ENCODE measurements around the gene GTPBP3. TPM values are rescaled to one million over a fixed set of nuclear protein-coding genes. Genes with fewer than 3 reads are reported as not detected.
A peak's percentile ranks its signal among the peaks of the same experiment; 100 is the strongest.

The GTPBP3 gene
- total RNA-seq, 1 experiment from 2014 or later = 63.0 TPM

DNA sequence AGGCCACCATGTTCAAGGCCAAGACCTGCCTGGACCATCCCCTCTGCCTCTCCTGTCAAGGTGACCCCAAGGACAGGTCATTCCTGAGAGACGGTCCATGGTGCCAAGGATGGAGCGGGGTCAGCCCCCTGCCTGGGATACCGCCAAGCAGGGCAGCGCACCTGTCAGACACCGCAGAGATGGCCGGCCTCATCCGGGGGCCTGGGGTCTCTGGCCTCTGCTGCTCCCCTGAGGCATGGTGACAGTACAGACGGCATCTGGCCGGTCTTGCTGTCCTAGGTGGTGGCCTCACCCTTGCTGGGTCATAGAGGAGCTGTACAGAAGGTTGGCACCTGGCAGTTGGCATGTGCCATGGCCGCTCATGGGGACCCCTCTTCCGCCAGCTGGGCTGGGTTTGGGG, 16.9 kb upstream of the GTPBP3 start:
- no peaks in the 10 kb centered on the region for H3K27me3 ChIP-seq (ENCODE audit: control insufficient read depth, insufficient read depth, low read length)
- peaks cover 10% of the 10 kb centered on the region for H3K36me3 ChIP-seq (replicated peaks; ENCODE audit: control insufficient read depth, insufficient read depth, low read length)
- no peak overlapping the region for H3K4me3 ChIP-seq (ENCODE audit: insufficient read depth, low read depth, low read length)
- DNase-seq = peak; percentile 44

DNA sequence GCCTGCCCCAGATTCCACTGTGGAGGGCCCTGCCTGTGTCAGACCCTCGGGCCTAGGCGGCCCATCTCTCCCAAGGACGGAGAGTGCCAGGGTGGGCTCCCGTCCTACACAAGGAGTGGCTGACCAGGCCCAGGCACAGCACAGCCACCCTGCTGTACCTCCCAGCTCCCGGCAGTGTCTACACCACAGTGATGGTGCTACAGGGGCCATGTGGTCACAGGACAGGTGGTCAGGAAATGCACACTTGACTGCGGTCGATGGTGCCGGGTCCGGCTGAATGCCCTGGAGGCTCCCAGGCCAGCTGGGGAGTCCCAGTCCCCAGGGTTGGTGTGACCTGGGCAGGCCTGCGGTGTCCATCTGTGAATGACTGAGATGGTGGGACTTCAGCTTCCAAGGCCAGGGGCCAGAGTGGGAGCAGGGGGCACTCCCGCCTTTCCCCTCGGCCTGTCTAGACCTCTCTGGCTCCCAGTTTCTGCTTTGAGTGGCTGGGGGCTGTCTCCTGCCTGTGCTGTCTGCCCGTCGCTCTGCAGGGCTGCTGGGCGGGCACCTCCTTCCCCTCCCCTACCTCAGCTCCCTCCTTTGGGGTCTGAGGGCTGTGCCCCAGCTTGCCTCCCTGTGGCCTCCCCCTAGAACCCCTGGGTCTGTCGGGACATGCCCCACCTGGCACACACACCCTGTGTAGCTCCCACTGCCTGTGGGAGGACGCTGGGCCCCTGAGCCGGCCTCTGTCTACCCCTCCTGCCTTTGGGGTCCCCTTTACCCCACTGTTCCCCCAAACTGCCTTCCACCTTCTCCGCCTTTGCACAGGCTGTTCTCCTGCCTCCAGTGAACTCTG, 15.5 kb upstream of the GTPBP3 start:
- H3K36me3 ChIP-seq (replicated peaks; ENCODE audit: control insufficient read depth, insufficient read depth, low read length) = peaks cover 6% of the 10 kb centered on the region
- DNase-seq = peak; percentile 47
- no peak overlapping the region for H3K4me3 ChIP-seq (ENCODE audit: insufficient read depth, low read depth, low read length)
- H3K27me3 ChIP-seq (ENCODE audit: control insufficient read depth, insufficient read depth, low read length) = no peaks in the 10 kb centered on the region

DNA sequence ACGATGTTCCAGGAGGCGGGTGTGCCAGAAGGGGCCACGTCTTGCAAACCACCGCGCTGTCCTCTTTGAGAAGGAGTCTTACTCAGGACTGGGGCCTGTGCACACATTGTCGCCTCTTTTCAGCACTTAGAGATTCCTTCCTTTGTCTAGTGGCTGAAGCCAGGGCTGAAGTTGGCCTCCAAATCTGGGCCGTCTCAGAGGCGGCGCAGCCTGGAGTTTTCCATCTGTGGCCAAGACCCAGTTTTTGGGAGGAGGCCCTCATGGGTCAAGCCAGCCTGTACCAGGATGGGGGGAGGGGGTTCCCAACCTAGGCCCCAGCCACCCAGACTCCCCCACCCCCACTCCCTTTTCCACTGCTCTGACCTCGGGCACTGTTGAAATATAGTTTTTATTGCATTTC, 14.5 kb upstream of the GTPBP3 start:
- Histone ChIP-seq H3K36me3 (replicated peaks; ENCODE audit: control insufficient read depth, insufficient read depth, low read length) (peaks cover 6% of the 10 kb centered on the region), H3K27me3 (ENCODE audit: control insufficient read depth, insufficient read depth, low read length) (no peaks in the 10 kb centered on the region), H3K4me3 (ENCODE audit: insufficient read depth, low read depth, low read length) (no peak overlapping the region)
- no peak for DNase-seq

DNA sequence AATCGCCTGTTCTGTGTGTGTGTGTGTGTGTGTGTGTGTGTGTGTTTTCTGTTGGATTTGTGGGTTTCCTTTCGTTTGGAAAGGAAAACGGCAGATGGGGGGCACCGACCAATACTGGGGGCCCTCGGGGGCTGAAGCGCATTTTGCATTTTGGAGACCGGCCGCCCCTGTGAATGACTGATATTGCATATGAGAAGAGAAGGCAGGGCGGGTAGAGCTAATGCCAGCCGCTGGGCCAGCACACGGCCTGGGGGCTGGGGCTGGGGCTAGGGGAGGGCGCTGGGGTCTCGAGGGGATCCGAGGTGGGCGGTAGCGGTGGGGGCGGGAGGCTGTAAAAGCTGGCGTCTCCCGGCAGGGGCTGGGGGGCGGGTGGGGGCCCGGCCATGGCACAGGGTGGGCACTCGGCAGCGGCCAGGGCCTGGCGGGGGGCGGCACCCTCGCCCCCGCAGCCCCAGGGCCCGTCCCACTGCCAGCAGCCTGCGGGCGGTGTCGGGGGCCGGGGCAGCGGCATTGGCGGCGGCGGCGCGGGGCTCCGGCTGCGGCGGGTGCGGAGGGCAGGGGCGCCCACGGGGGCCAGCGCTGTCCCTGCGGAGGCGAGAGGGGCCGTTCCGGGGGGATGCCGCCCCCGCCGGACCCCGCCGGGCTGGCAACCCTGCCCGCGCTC, 13.9 kb upstream of the GTPBP3 start:
- no peaks in the 10 kb centered on the region for H3K27me3 ChIP-seq (ENCODE audit: control insufficient read depth, insufficient read depth, low read length)
- H3K4me3 ChIP-seq (ENCODE audit: insufficient read depth, low read depth, low read length) = no peak overlapping the region
- peak; percentile 71 for DNase-seq

DNA sequence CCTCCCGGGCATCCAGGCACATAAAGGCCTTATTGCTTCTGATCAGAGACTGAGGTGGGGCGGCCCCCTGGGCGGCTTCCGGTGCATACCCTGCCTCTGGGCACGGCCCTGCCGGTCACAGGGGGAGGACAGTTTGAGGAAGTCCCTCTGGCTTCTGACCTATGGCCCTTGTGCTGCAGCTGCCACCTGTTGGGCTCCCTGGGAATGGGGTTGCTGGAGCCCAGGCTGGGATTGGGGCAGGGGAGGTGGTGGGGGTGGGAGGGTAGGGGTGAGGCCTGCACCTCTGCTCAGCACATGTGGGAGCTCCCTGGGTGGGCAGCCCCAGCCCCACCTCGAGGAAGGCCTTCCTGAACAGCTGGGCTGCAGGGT, 13.4 kb upstream of the GTPBP3 start:
- DNase-seq = no peak
- peaks cover 3% of the 10 kb centered on the region for H3K27me3 ChIP-seq (ENCODE audit: control insufficient read depth, insufficient read depth, low read length)
- H3K4me3 ChIP-seq (ENCODE audit: insufficient read depth, low read depth, low read length) = no peak overlapping the region
- H3K36me3 ChIP-seq (replicated peaks; ENCODE audit: control insufficient read depth, insufficient read depth, low read length) = peaks cover 6% of the 10 kb centered on the region

More for the DNA sequence above, 13.9 kb upstream of the GTPBP3 start:
- H3K36me3 ChIP-seq (replicated peaks; ENCODE audit: control insufficient read depth, insufficient read depth, low read length) = peaks cover 6% of the 10 kb centered on the region

DNA sequence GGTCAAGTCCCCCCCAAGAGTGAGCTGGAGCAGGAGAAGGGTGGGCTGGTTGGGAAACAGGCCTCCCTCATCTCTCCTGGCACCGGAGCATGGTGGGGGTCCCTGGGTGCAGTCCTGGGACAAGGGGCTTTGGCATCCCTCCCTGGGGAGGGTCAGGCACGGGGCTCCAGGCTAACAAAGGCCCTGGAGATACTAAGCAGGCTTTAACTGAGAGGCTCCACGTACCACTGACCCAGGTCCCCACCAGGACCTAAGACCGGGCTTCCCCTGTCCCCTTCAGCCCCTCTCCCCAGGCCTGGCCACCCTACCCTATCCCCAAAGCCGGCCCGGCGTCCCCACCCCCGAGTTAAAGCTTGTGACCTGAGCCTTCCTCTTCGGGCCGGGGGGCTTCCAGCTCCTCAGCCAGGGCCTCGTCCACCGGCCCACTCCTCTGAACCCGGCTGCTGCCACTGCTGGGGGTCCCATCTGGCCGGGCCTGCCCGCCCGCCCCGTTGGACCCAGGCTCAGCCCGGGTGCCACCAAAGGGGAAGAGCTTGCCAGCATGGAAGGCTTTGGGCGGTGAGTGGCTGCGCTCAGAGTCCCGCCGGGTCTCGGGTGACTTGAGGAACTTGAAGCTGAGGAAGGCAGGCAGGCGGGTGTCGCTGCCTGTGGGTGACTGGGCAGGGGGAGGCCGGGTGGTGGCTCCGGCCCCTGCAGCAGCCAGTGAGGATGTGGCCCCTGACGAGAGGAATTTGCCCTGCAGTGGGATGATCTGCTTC, 12.8 kb upstream of the GTPBP3 start:
- peaks cover 9% of the 10 kb centered on the region for H3K27me3 ChIP-seq (ENCODE audit: control insufficient read depth, insufficient read depth, low read length)
- peaks cover 4% of the 10 kb centered on the region for H3K36me3 ChIP-seq (replicated peaks; ENCODE audit: control insufficient read depth, insufficient read depth, low read length)
- no peak overlapping the region for H3K4me3 ChIP-seq (ENCODE audit: insufficient read depth, low read depth, low read length)
- DNase-seq = no peak

DNA sequence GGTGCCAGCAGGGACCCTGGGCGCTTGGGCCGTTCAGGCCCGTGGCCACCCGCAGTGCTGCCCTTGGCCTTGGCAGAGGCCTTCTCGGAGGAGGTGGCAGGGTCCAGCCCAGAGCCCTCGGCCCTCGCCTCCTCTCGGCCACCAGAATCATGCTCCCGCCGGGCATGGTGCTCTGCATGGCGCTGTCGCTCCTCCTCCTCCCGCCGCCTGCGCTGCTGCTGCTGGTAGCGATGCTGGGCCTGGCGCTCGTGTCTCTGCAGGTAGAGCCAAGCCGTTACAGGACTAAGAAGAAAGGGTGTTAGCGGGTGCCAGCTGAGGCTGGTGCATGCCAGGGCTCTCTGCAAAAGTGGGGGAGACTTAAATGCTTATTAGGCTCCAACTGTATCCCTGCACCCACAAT, 12.2 kb upstream of the GTPBP3 start:
- H3K4me3 ChIP-seq (ENCODE audit: insufficient read depth, low read depth, low read length) = no peak overlapping the region
- peaks cover 13% of the 10 kb centered on the region for H3K27me3 ChIP-seq (ENCODE audit: control insufficient read depth, insufficient read depth, low read length)
- H3K36me3 ChIP-seq (replicated peaks; ENCODE audit: control insufficient read depth, insufficient read depth, low read length) = peaks cover 1% of the 10 kb centered on the region
- DNase-seq = no peak

DNA sequence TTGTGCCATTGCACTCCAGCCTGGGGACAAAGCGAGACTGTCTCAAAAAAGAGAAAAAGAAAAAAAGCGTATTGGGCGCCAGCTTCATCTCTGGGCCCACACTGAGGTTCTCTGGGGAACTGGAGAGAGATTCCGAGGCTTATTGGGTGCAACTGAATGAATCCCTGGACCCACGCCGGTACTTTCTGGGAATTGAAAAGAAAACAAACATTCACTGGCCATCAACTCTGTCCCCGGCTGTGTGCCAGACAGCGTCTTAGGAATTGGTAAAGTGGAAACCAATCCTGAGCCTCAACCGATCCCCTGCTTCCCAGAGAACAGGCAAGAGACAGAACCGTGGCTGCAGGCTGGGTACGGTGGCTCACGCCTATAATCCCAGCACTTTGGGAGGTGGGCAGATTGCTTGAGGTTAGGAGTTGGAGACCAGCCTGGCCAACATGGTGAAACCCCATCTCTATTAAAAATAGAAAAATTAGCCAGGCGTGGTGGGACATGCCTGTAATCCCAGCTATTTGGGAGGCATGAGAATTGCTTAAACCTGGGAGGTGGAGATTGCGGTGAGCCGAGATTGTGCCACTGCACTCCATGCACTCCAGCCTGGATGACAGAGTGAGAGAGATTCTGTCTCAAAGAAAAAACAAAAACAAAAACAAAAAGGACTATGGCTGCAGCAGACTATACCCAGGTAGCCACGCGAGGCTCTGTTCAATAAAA, 11.3 kb upstream of the GTPBP3 start:
- no peak for DNase-seq
- H3K36me3 ChIP-seq (replicated peaks; ENCODE audit: control insufficient read depth, insufficient read depth, low read length) = peaks cover 1% of the 10 kb centered on the region; the same call in 1 of the 2 replicates
- H3K27me3 ChIP-seq (ENCODE audit: control insufficient read depth, insufficient read depth, low read length) = peaks cover 13% of the 10 kb centered on the region
- no peak overlapping the region for H3K4me3 ChIP-seq (ENCODE audit: insufficient read depth, low read depth, low read length)

DNA sequence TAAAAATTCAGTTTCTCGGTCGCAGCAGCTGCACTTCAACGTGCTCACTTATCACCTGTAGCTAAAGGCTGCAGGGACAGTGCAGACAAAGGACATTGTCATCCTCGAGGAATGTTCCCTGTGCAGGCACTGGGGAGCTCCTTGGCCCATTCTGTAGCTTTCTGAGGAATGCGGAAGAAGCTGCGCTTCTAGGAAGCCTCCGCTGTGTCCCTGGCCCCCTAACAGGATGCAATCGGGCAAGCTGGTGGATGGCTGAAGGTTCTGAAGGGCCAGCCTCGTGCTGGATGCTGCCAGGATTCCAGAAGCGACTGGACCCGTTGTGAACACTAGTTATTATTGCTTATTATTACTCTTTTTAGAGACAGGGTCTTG, 10.8 kb upstream of the GTPBP3 start:
- Histone ChIP-seq H3K27me3 (ENCODE audit: control insufficient read depth, insufficient read depth, low read length) (peaks cover 13% of the 10 kb centered on the region), H3K4me3 (ENCODE audit: insufficient read depth, low read depth, low read length) (no peak overlapping the region)
- DNase-seq = no peak

DNA sequence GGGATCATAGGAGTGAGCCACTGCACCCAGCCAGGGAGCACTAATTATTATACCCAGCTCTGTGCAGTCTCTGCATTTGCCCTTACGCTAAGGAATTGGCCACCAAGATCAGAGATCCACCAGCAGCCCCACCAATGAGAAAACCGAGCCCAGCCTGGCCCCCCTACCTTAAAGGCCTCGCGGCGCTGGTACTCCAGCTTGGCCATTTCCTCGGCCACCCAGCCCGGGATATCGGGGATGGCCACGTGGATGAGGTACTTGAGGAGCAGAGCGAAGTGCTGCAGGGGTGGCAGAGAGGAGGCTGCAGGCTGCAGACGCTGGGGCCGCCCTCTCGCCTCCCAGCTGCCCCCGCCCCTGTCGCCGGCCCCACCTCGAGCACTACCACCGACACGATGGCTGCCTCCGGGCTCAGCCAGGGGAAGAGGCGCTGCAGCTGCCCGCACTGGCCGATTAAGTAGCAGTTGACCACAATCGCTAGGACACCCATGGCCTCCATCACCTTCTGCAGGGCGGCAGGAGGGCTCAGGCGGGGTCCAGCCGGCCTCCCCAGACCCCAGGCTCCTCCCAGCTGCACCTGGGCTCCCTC, 10.2 kb upstream of the GTPBP3 start:
- Histone ChIP-seq H3K36me3 (replicated peaks; ENCODE audit: control insufficient read depth, insufficient read depth, low read length) (peaks cover 1% of the 10 kb centered on the region; the same call in 1 of the 2 replicates), H3K27me3 (ENCODE audit: control insufficient read depth, insufficient read depth, low read length) (peaks cover 13% of the 10 kb centered on the region), H3K4me3 (ENCODE audit: insufficient read depth, low read depth, low read length) (peak overlapping the region; percentile 74)
- DNase-seq = no peak

More for the DNA sequence above, 10.8 kb upstream of the GTPBP3 start:
- peaks cover 1% of the 10 kb centered on the region; the same call in 1 of the 2 replicates for H3K36me3 ChIP-seq (replicated peaks; ENCODE audit: control insufficient read depth, insufficient read depth, low read length)

DNA sequence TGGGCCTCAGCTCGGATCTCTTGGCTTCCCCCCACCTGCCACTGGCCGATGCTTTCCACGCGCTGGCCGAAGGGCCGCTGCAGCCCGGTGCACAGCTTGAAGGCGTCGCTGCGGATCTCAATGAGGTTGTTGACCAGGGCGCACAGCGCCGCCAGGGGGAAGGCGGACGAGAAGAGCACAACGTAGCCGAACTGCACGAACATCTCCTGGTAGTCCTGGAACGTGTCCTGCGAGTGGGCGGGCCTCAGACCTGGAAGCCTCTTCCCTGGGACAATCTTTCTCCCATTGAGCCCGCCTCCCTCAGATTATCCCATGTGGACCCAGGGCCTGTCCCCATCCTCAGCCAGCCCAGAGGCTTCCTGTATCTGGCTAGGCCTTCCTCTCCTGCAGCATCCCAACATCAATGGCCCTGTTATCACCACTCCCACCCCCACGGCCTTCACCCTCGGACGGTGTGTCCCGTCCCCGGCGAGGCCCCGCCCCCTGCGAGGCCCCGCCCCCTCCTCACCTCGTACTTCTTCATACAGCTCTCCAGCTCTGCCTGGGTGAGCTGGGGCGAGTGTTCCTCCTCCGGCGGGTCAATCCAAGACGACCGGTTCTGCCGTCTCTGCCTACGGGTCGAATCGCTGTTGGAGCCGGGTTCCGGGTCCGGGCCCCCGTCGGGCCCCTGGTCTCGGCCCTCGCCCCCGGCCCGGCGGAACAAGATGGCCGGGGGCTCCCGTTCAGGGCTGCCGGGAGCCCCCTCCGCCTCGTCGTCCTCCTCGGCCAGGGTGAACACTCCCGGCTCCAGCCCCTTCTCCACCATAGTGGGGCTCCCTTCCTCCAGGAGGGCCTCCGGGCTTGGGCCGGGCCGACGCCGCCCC, 9.5 kb upstream of the GTPBP3 start:
- peaks cover 13% of the 10 kb centered on the region for H3K27me3 ChIP-seq (ENCODE audit: control insufficient read depth, insufficient read depth, low read length)
- H3K36me3 ChIP-seq (replicated peaks; ENCODE audit: control insufficient read depth, insufficient read depth, low read length) = peaks cover 1% of the 10 kb centered on the region; the same call in 1 of the 2 replicates
- H3K4me3 ChIP-seq (ENCODE audit: insufficient read depth, low read depth, low read length) = peak overlapping the region; percentile 74
- DNase-seq = peak; percentile 97

DNA sequence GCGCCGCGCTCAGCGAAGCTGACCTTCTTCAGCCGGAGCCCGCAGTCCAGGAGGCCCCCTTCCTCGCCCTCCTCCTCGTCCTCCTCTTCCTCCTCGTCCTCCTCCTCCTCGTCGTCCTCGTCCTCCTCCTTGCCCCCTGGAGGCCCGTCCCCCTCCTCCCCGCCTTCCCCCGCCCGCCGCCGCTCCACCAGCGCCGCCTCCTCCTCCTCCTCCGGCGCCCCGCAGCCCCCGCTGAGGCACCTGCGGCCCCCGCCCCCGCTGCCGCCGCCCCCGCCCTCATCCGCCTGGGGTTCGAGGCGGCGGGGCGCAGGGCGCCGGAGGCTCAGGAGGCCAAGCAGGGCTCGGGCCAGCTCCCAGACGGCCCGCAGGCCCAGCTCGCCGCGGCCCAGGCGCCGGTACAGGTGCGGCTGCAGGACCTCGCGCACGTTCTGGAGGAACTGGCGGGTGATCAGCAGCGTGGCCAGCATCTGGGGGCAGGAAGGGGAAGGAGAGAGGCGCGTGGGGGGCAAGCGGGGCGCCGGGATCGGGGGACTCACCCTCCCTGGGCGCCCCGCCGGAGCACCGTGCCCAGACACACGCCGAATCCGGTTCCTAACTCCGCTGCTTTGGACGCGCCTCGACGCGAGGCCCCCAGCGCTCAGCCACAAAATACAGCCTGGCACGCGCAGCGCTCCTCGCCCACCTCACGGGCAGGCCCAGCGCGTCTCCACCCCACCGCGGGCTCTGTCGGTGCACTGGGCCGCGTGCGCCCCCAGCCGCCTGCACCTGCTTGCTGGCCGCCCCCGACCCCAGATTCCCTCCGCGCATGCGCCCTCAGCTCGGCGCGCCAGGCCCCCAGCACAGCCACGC, 8.6 kb upstream of the GTPBP3 start:
- H3K36me3 ChIP-seq (replicated peaks; ENCODE audit: control insufficient read depth, insufficient read depth, low read length) = peaks cover 1% of the 10 kb centered on the region; the same call in 1 of the 2 replicates
- peak; percentile 92 for DNase-seq
- H3K27me3 ChIP-seq (ENCODE audit: control insufficient read depth, insufficient read depth, low read length) = peaks cover 13% of the 10 kb centered on the region
- H3K4me3 ChIP-seq (ENCODE audit: insufficient read depth, low read depth, low read length) = peak overlapping the region; percentile 74

All from H7 (cell line).